Endothelial cell of umbilical vein (primary cell): ENCODE data around the gene LRRC31.

Experiments
- CTCF ChIP-seq, 2 donors: IDR thresholded peaks; 1 replicate in 1 of 2; 2 replicates in 1 of 2; pipeline ENCODE4 v1.5.1; 2011; ENCODE audit warnings: low read length in 2 of 2, mild to moderate bottlenecking in 2 of 2, moderate library complexity in 2 of 2, control low read depth in 1 of 2, inconsistent platforms in 1 of 2, low read depth in 1 of 2; ENCODE audit not compliant: insufficient read depth in 1 of 2; ENCODE audit errors: extremely low read depth in 1 of 2
- EZH2 ChIP-seq: IDR thresholded peaks from 2 replicates; pipeline ENCODE4 v1.6.1; 2012; ENCODE audit warnings: borderline replicate concordance, low read depth, mild to moderate bottlenecking, moderate library complexity, low read length, inconsistent platforms; ENCODE audit not compliant: severe bottlenecking
- GATA2 ChIP-seq: IDR thresholded peaks from 2 replicates; pipeline ENCODE4 v1.7.0; 2011; ENCODE audit warnings: low read depth, mild to moderate bottlenecking, moderate library complexity, mixed read lengths, low read length; ENCODE audit not compliant: insufficient read length, insufficient read depth
- MAX ChIP-seq: IDR thresholded peaks from 2 replicates; pipeline ENCODE4 v1.6.1; 2011; ENCODE audit not compliant: insufficient read depth, insufficient read length
- MYC ChIP-seq: IDR thresholded peaks from one replicate; pipeline ENCODE4 v1.6.1; 2011; ENCODE audit warnings: mild to moderate bottlenecking, low read depth, low read length
- POLR2A ChIP-seq: IDR thresholded peaks from 2 replicates; pipeline ENCODE4 v1.6.1; 2012; ENCODE audit warnings: low read depth, mild to moderate bottlenecking, control low read depth, low read length
- POLR2AphosphoS5 ChIP-seq: IDR thresholded peaks from 2 replicates; pipeline ENCODE4 v1.6.1; 2012; ENCODE audit warnings: low read depth, mild to moderate bottlenecking, control low read depth, low read length, moderate library complexity; ENCODE audit not compliant: insufficient read depth

GRCh38 chr3:169911272-169911671 lies 41.5 kb upstream of the LRRC31 start, which contains the start of gene SAMD7:
- no peak for TF ChIP-seq POLR2AphosphoS5
- no peak for TF ChIP-seq POLR2A
- TF ChIP-seq MYC = no peak
- TF ChIP-seq CTCF (IDR thresholded peaks at IDR 0.05; ENCODE audit: extremely low read depth in 1 of 2, insufficient read depth in 1 of 2, low read depth in 1 of 2, low read length in 2 of 2) = no peak
- TF ChIP-seq EZH2 = no peak
- no peak for TF ChIP-seq GATA2
- TF ChIP-seq MAX = no peak
